ENCODE measurements around the gene SLC9A7. TPM values are rescaled to one million over a fixed set of nuclear protein-coding genes. Genes with fewer than 3 reads are reported as not detected.

Gene SLC9A7
- polyA plus RNA-seq, 2 of the 4 experiments (the other 2 are of a cell fraction) = 9.8 to 21.1 TPM

GRCh38 chrX:46588263-46588662 lies 170.7 kb downstream of the SLC9A7 start:
- peak overlapping the region; percentile 16; the same call in 2 of the 3 replicates for H3K4me3 ChIP-seq
- WGBS (ENCODE audit: missing lambda C conversion rate) = 9% methylated on average over 4 of the region's 4 CpGs
- TF ChIP-seq FOSL2 (IDR thresholded peaks at IDR 0.05) = no peak
- no peak for TF ChIP-seq FOSL2 (CRISPR knock-in tag; IDR thresholded peaks at IDR 0.05)
- 0 out of 5 replicates have a peak, but pooled peaks of 1 of the 2 experiments have one; percentile 14 for TF ChIP-seq EP300 (IDR thresholded peaks at IDR 0.05)
- peak in 1 of 2 experiments; percentile 29; a peak in 1 of 5 replicates for TF ChIP-seq JUN (IDR thresholded peaks at IDR 0.05)
- H3K27ac ChIP-seq = peak overlapping the region; percentile 87 to 88
- H3K4me2 ChIP-seq = peak overlapping the region; percentile 87
- ATAC-seq (peak; percentile 16 to 45; a peak in 3 of 6 replicates), FAIRE-seq (no peak), DNase-seq (ENCODE audit: low read depth in 1 of 2, low spot score in 1 of 2) (peak in 1 of 2 experiments; percentile 28)
- H3K9me3 ChIP-seq = no peaks in the 10 kb centered on the region
- POLR2A ChIA-PET = no interaction called here
- CTCF ChIA-PET = interaction anchor here (1.3 kb wide), 1 partner anchor 16 kb away, joined by 4 read pairs; no protein-coding TSS in a partner anchor
- peaks cover 79% of the 10 kb centered on the region for H3K4me1 ChIP-seq

DNA sequence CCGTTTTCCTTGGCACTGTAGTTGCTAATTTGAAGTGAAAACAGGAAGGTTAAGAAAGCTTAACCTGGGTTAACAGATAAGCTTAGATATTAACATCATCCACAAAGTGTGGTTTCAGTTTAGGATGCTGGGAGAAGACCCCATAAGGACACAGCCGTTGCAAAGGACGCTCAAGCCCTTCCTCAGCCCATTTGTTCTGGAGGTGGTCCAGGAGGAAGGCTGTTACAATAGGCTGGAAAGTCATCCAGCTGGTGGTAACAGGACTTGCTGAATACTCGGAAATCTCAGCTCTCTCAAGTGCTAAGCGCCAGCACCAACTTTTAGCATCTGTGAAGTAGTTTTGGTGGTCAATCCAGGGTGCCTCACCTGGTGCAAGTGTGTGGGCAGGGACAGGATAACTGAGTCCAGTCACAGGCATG lies 171.2 kb downstream of the SLC9A7 start:
- TF ChIP-seq POLR2A (IDR thresholded peaks at IDR 0.05; ENCODE audit: low read length) = no peak
- no peak for TF ChIP-seq FOSL2 (IDR thresholded peaks at IDR 0.05)
- TF ChIP-seq FOSL2 (CRISPR knock-in tag; IDR thresholded peaks at IDR 0.05) = no peak
- TF ChIP-seq, protein P1, sequence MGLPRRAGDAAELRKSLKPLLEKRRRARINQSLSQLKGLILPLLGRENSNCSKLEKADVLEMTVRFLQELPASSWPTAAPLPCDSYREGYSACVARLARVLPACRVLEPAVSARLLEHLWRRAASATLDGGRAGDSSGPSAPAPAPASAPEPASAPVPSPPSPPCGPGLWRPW (IDR thresholded peaks at IDR 0.05) = no peak
- TF ChIP-seq MAFK (IDR thresholded peaks at IDR 0.05; ENCODE audit: partially characterized antibody) = no peak
- no peak for TF ChIP-seq FOXS1 (CRISPR knock-in tag; IDR thresholded peaks at IDR 0.05)
- TF ChIP-seq CHD4 (IDR thresholded peaks at IDR 0.05; ENCODE audit: borderline replicate concordance) = no peak
- no peak for TF ChIP-seq NFE2L2 (conservative IDR thresholded peaks at IDR 0.05; ENCODE audit: low read length)
- TF ChIP-seq TP53 (CRISPR knock-in tag; IDR thresholded peaks at IDR 0.05) = no peak
- no peak for TF ChIP-seq HEYL (CRISPR knock-in tag; IDR thresholded peaks at IDR 0.05)
- TF ChIP-seq MYC (IDR thresholded peaks at IDR 0.05; ENCODE audit: borderline replicate concordance, low read length) = no peak
- no peak for TF ChIP-seq RAD21 (conservative IDR thresholded peaks at IDR 0.05 in 1 of 2, IDR thresholded peaks at IDR 0.05 in 1 of 2)
- no peak for TF ChIP-seq HOXB13 (CRISPR knock-in tag; IDR thresholded peaks at IDR 0.05; ENCODE audit: low read depth)
- no peak for FAIRE-seq
- H3K9me3 ChIP-seq = no peaks in the 10 kb centered on the region
- H3K4me1 ChIP-seq = peaks cover 78% of the 10 kb centered on the region
- H3K27ac ChIP-seq = peak overlapping the region; percentile 87 to 88
- H3K4me2 ChIP-seq = peak overlapping the region; percentile 87
- 20% methylated on average over 5 of the region's 5 CpGs for WGBS (ENCODE audit: missing lambda C conversion rate)
- ChIA-PET CTCF (interaction anchor here (1.3 kb wide), 1 partner anchor 15 kb away, joined by 4 read pairs; no protein-coding TSS in a partner anchor), POLR2A (no interaction called here)
- peak overlapping the region; percentile 16; the same call in 2 of the 3 replicates for H3K4me3 ChIP-seq
- no peak for DNase-seq (ENCODE audit: low read depth in 1 of 2, low spot score in 1 of 2)
- peak; percentile 28 to 52; a peak in 4 of 6 replicates for ATAC-seq

DNA sequence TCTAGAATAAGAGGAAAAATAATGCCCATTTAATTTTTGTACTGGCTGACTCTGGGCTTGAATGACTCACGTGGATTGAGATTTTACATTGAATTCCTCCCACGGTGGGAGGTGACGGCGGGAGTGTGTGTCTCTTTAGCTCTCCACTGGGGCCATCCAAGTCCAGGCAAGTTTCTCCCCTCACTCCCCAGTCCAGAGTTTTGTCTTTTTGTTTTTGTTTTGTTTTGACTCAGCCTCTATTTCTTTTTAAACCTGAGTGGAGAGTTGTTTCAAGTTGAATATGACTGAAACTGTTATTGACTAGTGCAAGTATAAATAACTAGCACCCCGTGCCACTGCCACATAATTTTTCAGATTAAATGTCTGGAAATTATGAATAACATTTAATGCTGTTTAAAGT lies 171.8 kb downstream of the SLC9A7 start:
- FAIRE-seq (no peak), DNase-seq (ENCODE audit: low read depth in 1 of 2, low spot score in 1 of 2) (no peak), ATAC-seq (peak in 1 of 2 experiments; percentile 54; a peak in 4 of 6 replicates)
- Histone ChIP-seq H3K4me3 (0 out of 3 replicates have a peak overlapping the region, but pooled peaks have one; percentile 16), H3K27ac (peak overlapping the region; percentile 87 to 88), H3K4me1 (peaks cover 84% of the 10 kb centered on the region), H3K4me2 (peak overlapping the region; percentile 87), H3K9me3 (no peaks in the 10 kb centered on the region)
- no peak for TF ChIP-seq FOSL2 (IDR thresholded peaks at IDR 0.05)
- peak; percentile 8; the same call in 1 of the 2 replicates for TF ChIP-seq FOSL2 (CRISPR knock-in tag; IDR thresholded peaks at IDR 0.05)
- no peak for TF ChIP-seq MAFK (IDR thresholded peaks at IDR 0.05; ENCODE audit: partially characterized antibody)
- no peak for TF ChIP-seq SREBF2 (IDR thresholded peaks at IDR 0.05)
- TF ChIP-seq HDAC2 (IDR thresholded peaks at IDR 0.05) = no peak
- TF ChIP-seq, protein P2, sequence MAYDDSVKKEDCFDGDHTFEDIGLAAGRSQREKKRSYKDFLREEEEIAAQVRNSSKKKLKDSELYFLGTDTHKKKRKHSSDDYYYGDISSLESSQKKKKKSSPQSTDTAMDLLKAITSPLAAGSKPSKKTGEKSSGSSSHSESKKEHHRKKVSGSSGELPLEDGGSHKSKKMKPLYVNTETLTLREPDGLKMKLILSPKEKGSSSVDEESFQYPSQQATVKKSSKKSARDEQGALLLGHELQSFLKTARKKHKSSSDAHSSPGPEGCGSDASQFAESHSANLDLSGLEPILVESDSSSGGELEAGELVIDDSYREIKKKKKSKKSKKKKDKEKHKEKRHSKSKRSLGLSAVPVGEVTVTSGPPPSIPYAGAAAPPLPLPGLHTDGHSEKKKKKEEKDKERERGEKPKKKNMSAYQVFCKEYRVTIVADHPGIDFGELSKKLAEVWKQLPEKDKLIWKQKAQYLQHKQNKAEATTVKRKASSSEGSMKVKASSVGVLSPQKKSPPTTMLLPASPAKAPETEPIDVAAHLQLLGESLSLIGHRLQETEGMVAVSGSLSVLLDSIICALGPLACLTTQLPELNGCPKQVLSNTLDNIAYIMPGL (CRISPR knock-in tag; IDR thresholded peaks at IDR 0.05; ENCODE audit: borderline replicate concordance) = no peak
- no peak for TF ChIP-seq ZSCAN20 (CRISPR knock-in tag; IDR thresholded peaks at IDR 0.05)
- ChIA-PET POLR2A (no interaction called here), CTCF (interaction anchor here (1.0 to 1.3 kb wide), 2 partner anchors 14 to 15 kb away, joined by 4 to 5 read pairs; no protein-coding TSS in a partner anchor)
- 12% methylated on average over 5 of the region's 5 CpGs for WGBS (ENCODE audit: missing lambda C conversion rate)
